ENCODE results near the gene METTL24.
"Not testable (repeated sequence)": the region's sequence is repeated elsewhere in the genome, so short reads cannot be mapped to it uniquely, and the experiment has no call there.

Gene METTL24

GRCh38 chr6:110310861-110311446 is 47.2 kb downstream of the METTL24 start:
- no peak for DNase-seq

GRCh38 chr6:110309432-110309831 is 48.7 kb downstream of the METTL24 start:
- not testable (repeated sequence) for DNase-seq

- no peak for DNase-seq
Observed at GRCh38 chr6:110307368-110307767, 50.8 kb downstream of the METTL24 start.

- not testable (repeated sequence) for DNase-seq
Observed at GRCh38 chr6:110305832-110306231, 52.3 kb downstream of the METTL24 start.

GRCh38 chr6:110303692-110304091 is 54.5 kb downstream of the METTL24 start:
- not testable (repeated sequence) for DNase-seq

GRCh38 chr6:110298916-110299315 is 59.2 kb downstream of the METTL24 start:
- DNase-seq: peak in 1 of 5 experiments; percentile 8

- no peak for DNase-seq
Observed at GRCh38 chr6:110298411-110298810, 59.7 kb downstream of the METTL24 start.

GRCh38 chr6:110296241-110297025 is 61.7 kb downstream of the METTL24 start:
- DNase-seq: peak in 1 of 5 experiments; percentile 37

GRCh38 chr6:110295451-110296165 is 62.5 kb downstream of the METTL24 start:
- no peak for DNase-seq

- DNase-seq: no peak
Observed at GRCh38 chr6:110287462-110288341, 70.4 kb downstream of the METTL24 start.

- no peak for DNase-seq
Observed at GRCh38 chr6:110285306-110286060, 72.7 kb downstream of the METTL24 start.

- DNase-seq: no peak
Observed at GRCh38 chr6:110284855-110285254, 73.3 kb downstream of the METTL24 start.

- no peak for DNase-seq
Observed at GRCh38 chr6:110283657-110284056, 74.5 kb downstream of the METTL24 start.

GRCh38 chr6:110282412-110282811 is 75.7 kb downstream of the METTL24 start:
- no peak for DNase-seq

GRCh38 chr6:110277100-110277665 is 81.0 kb downstream of the METTL24 start:
- no peak for DNase-seq

- DNase-seq: not testable (repeated sequence)
Observed at GRCh38 chr6:110272781-110273180, 85.4 kb downstream of the METTL24 start.

- DNase-seq: no peak
Observed at GRCh38 chr6:110271732-110272022, 86.5 kb downstream of the METTL24 start.

- DNase-seq: no peak
Observed at GRCh38 chr6:110270165-110270564, 88.0 kb downstream of the METTL24 start.

- no peak for DNase-seq
Observed at GRCh38 chr6:110269623-110270022, 88.5 kb downstream of the METTL24 start.

GRCh38 chr6:110266996-110267395 is 91.2 kb downstream of the METTL24 start:
- DNase-seq: no peak

GRCh38 chr6:110265273-110265672 is 92.9 kb downstream of the METTL24 start:
- DNase-seq: no peak

- no peak for DNase-seq
Observed at GRCh38 chr6:110256366-110256765, 101.8 kb downstream of the METTL24 start.
